Nephron progenitor cell (in vitro differentiated cells): ENCODE results near the gene GMPPB.
A peak's percentile ranks its signal among the peaks of the same experiment; 100 is the strongest.

Experiments
- DNase-seq: peaks from one replicate; pipeline ENCODE4 v3.0.0; 2021
- H3K27ac Mint-ChIP-seq: 2 replicates; pipeline ENCODE4 v1.8.0; 2021; ENCODE audit warnings: mild to moderate bottlenecking, moderate library complexity, mixed read lengths
- H3K27me3 Mint-ChIP-seq: 2 replicates; pipeline ENCODE4 v1.8.0; 2021; ENCODE audit warnings: mild to moderate bottlenecking, low read depth, mixed read lengths; ENCODE audit not compliant: poor library complexity
- H3K36me3 Mint-ChIP-seq: 2 replicates; pipeline ENCODE4 v1.8.0; 2021; ENCODE audit warnings: low read depth, mixed read lengths
- H3K4me1 Mint-ChIP-seq: 2 replicates; pipeline ENCODE4 v1.8.0; 2021; ENCODE audit warnings: mixed read lengths
- H3K4me3 Mint-ChIP-seq: 2 replicates; pipeline ENCODE4 v1.8.0; 2021; ENCODE audit warnings: mild to moderate bottlenecking, moderate library complexity, mixed read lengths
- H3K9me3 Mint-ChIP-seq: 2 replicates; pipeline ENCODE4 v1.8.0; 2021; ENCODE audit warnings: mild to moderate bottlenecking, moderate library complexity, mixed read lengths
- TF ChIP-seq, protein P1 (sequence below): fragments of 200-600 bp; sonication (generic); IDR thresholded peaks from 2 replicates; pipeline ENCODE4 v1.5.0; 2021; ENCODE audit warnings: antibody characterized with exemption

Gene GMPPB

DNA sequence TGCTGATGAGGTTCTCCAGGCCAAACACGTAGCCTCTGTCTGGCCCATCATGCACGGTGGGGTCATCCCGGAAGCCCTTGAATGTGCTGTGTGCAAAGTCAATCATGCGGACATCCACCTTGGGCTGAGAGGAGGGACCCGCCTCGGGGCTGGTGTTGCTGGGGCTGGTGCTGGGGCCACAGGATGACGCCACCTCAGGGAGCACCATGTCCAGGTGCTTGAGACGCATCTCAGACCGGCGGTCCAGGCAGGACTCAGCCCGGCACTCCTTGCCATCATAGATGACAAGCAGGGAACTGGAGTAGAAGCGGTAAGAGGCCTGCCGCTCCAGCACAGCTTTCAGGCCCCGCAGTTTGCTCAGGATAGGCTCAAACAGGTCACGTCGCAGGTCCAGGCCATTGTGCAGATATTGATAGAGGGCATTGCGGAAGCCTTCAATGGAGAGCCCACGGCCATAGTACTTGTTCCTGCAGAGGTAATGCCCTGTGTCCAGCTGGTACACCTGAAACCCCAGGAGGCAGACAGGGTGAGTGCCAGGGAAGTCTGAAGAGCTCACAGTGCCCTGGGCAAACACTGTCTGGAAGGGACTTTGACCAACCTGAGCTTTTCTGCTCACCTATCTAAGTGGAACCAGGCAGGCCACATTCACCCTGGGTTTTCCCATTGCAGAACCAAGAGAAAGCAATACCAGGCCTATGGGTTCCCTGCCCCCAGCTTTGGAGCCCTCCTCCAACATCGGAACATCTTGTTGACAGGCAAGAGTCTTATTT, 3.6 kb upstream of the GMPPB start:
- Mint-ChIP-seq H3K4me1 (peaks cover 21% of the 10 kb centered on the region), H3K4me3 (no peak overlapping the region), H3K27ac (no peak overlapping the region), H3K36me3 (peaks cover 32% of the 10 kb centered on the region), H3K9me3 (no peaks in the 10 kb centered on the region), H3K27me3 (no peaks in the 10 kb centered on the region)
- no peak for DNase-seq
- TF ChIP-seq, protein P1, sequence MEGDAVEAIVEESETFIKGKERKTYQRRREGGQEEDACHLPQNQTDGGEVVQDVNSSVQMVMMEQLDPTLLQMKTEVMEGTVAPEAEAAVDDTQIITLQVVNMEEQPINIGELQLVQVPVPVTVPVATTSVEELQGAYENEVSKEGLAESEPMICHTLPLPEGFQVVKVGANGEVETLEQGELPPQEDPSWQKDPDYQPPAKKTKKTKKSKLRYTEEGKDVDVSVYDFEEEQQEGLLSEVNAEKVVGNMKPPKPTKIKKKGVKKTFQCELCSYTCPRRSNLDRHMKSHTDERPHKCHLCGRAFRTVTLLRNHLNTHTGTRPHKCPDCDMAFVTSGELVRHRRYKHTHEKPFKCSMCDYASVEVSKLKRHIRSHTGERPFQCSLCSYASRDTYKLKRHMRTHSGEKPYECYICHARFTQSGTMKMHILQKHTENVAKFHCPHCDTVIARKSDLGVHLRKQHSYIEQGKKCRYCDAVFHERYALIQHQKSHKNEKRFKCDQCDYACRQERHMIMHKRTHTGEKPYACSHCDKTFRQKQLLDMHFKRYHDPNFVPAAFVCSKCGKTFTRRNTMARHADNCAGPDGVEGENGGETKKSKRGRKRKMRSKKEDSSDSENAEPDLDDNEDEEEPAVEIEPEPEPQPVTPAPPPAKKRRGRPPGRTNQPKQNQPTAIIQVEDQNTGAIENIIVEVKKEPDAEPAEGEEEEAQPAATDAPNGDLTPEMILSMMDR, result no peak

DNA sequence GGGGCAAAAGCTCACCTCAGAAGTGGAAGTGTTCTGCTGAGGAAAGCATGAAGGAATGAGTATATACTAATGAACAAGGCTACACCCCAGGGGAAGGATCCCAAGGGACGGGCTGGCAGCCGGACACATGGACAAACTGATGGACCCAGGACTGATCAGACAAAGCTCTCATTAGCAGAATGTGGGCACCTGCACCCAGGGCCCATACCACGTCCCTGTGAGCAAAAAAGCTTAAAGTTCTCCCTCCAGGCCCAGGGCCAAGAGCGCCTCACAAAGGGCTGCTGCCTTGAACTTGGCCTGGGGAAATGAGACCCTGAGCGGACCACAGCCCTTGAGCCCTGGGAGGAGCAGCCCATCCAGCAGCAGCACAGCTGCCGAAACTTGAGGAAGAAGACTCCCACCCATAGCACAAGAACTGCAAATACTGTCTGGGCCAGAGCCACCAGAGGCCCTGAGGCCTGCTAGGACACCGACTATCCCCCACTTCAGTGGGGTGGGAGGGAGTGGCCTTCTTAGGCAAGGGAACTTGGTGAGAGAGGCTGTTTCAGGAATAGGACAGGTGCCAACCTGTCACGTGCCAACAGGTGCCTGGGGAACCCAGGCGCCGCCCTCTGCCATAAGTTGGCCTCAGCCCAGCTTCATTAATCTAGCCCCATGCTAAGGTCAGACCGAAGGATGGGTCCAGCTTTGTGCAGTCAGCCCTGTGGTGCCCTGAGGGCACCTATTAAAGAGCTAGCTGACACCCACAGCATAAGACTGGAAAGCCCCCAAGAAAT, 2.3 kb upstream of the GMPPB start:
- TF ChIP-seq, protein P1, result no peak
- peak overlapping the region; percentile 94 for H3K27ac Mint-ChIP-seq
- peaks cover 23% of the 10 kb centered on the region for H3K36me3 Mint-ChIP-seq
- H3K27me3 Mint-ChIP-seq, result no peaks in the 10 kb centered on the region
- H3K9me3 Mint-ChIP-seq, result no peaks in the 10 kb centered on the region
- peaks cover 21% of the 10 kb centered on the region for H3K4me1 Mint-ChIP-seq
- DNase-seq, result no peak
- H3K4me3 Mint-ChIP-seq, result no peak overlapping the region

DNA sequence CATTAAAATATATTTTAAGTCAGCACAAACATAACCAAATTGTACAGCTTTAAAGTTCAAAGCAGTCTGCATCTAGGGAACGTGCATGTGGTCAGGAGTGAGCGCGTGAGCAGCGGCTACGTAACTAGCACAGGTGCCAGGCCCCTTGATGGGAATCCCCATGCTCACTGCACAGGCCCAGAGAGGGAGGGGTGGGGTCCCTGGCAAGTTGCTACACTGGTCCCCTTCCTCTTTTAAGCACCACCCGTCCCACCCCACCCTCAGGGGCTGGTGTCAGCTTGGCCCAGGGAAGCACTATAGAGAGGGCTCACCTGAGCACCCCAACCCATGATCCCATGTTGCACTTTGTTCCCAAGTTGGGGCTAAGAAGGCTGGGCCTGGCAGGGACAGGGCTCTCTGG, 835 bp upstream of the GMPPB start:
- DNase-seq, result no peak

DNA sequence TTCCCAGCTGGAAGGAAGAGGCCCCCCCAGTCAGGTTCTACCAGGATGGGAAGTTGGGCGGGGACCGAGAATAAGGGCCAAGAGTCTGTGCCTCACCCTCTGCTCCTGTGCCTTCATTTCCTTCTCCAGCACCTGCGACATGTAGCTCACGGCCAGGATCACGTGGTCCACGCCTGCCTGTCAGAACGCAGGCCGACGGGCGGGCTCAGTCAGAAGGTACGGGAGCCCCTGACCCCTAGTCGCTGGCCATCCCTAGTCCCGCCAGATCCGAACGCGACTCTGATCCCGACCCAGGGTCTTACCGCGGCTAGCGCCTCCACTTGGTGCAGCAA, 489 bp downstream of the GMPPB start:
- peak overlapping the region; percentile 90 for H3K4me3 Mint-ChIP-seq
- H3K36me3 Mint-ChIP-seq, result peaks cover 15% of the 10 kb centered on the region
- TF ChIP-seq, protein P1, result no peak
- DNase-seq, result peak; percentile 48
- H3K4me1 Mint-ChIP-seq, result peaks cover 36% of the 10 kb centered on the region
- H3K9me3 Mint-ChIP-seq, result no peaks in the 10 kb centered on the region
- H3K27me3 Mint-ChIP-seq, result no peaks in the 10 kb centered on the region
- H3K27ac Mint-ChIP-seq, result peak overlapping the region; percentile 99

More for the DNA sequence above, 835 bp upstream of the GMPPB start:
- Mint-ChIP-seq H3K36me3 (peaks cover 23% of the 10 kb centered on the region), H3K9me3 (no peaks in the 10 kb centered on the region), H3K27ac (peak overlapping the region; percentile 98), H3K27me3 (no peaks in the 10 kb centered on the region), H3K4me3 (peak overlapping the region; percentile 90), H3K4me1 (peaks cover 25% of the 10 kb centered on the region)
- TF ChIP-seq, protein P1, result no peak

DNA sequence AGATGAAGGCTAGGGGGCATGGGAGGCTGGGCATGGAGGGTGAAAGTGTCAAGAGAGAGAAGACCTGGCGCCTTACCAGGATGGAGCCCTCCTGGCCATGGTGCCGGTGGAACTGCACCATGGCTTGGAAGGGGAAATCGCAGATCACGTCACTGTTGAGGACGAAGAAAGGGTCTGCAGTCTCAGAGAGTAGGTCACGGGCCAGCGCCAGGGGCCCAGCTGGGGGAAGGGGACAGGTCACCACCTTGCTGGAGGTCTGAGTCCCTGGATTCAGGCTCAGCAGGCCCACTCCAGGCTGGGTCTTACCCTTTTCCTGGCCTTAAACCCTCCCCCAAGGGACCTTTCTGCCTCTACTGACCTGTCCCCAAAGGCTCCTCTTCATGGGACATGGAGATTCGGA, 855 bp downstream of the GMPPB start:
- DNase-seq, result no peak
- Mint-ChIP-seq H3K4me3 (peak overlapping the region; percentile 90), H3K36me3 (peaks cover 11% of the 10 kb centered on the region), H3K27ac (peak overlapping the region; percentile 99), H3K9me3 (no peaks in the 10 kb centered on the region), H3K4me1 (peaks cover 36% of the 10 kb centered on the region), H3K27me3 (no peaks in the 10 kb centered on the region)
- TF ChIP-seq, protein P1, result no peak
